Lower leg skin (tissue), 3 donors: ENCODE measurements around the gene MAPT.

Source experiments
- CTCF ChIP-seq, 3 donors: fragments of 450-650 bp; IDR thresholded peaks; one replicate each; pipeline ENCODE4 v1.5.1; 2016; ENCODE audit warnings: antibody characterized with exemption in 3 of 3, mild to moderate bottlenecking in 3 of 3, moderate library complexity in 2 of 3
- POLR2A ChIP-seq, 2 donors: fragments of 450-650 bp; IDR thresholded peaks; one replicate each; pipeline ENCODE4 v1.6.1; 2016 to 2017; ENCODE audit warnings: antibody characterized with exemption in 2 of 2, mild to moderate bottlenecking in 1 of 2, moderate library complexity in 1 of 2

- TF ChIP-seq CTCF (IDR thresholded peaks at IDR 0.05) (no peak), POLR2A (IDR thresholded peaks at IDR 0.05) (no peak)
Observed at GRCh38 chr17:46038937-46039336, 144.6 kb downstream of the MAPT start.
